GM23338 (cell line): ENCODE data around the gene MOV10. TPM values are rescaled to one million over a fixed set of nuclear protein-coding genes. Genes with fewer than 3 reads are reported as not detected.

Experiments used
- ATAC-seq: fragments of 200-7000 bp; cut with Tn5 transposase; 3 replicates; pipeline ENCODE4 v1.9.1; 2020
- DNase-seq: peaks from one replicate; pipeline ENCODE4 v3.0.0-alpha.2; 2015; ENCODE audit warnings: low spot score
- H2AFZ ChIP-seq: fragments of 200-600 bp; sonication (generic); 2 replicates; pipeline ENCODE4 v1.8.0; 2016; ENCODE audit warnings: antibody characterized with exemption, mild to moderate bottlenecking, moderate library complexity
- H3F3A ChIP-seq: fragments of 200-600 bp; sonication (generic); replicated peaks from 2 replicates; pipeline ENCODE4 v1.8.0; 2017; ENCODE audit warnings: antibody characterized with exemption, mixed run types, low read depth
- H3K27ac ChIP-seq: fragments of 200-600 bp; sonication (generic); 2 replicates; pipeline ENCODE4 v1.6.1; 2016; ENCODE audit warnings: low read depth
- H3K27me3 ChIP-seq: fragments of 200-600 bp; sonication (generic); 2 replicates; pipeline ENCODE4 v1.8.0; 2016; ENCODE audit warnings: mild to moderate bottlenecking, mixed run types, moderate library complexity; ENCODE audit not compliant: insufficient read depth
- H3K36me3 ChIP-seq: fragments of 200-600 bp; sonication (generic); 2 replicates; pipeline ENCODE4 v1.8.0; 2016; ENCODE audit warnings: mild to moderate bottlenecking; ENCODE audit not compliant: insufficient read depth
- H3K4me1 ChIP-seq: fragments of 200-600 bp; sonication (generic); 2 replicates; pipeline ENCODE4 v1.8.0; 2016; ENCODE audit warnings: mild to moderate bottlenecking, moderate library complexity; ENCODE audit not compliant: insufficient read depth
- H3K4me2 ChIP-seq: fragments of 200-600 bp; sonication (generic); 2 replicates; pipeline ENCODE4 v1.7.1; 2017; ENCODE audit warnings: mixed run types
- H3K4me3 ChIP-seq: fragments of 200-600 bp; sonication (generic); 2 replicates; pipeline ENCODE4 v1.6.1; 2016; ENCODE audit warnings: mixed run types
- H3K79me2 ChIP-seq: fragments of 200-600 bp; sonication (generic); replicated peaks from 2 replicates; pipeline ENCODE4 v1.8.0; 2017; ENCODE audit warnings: mild to moderate bottlenecking; ENCODE audit not compliant: insufficient read depth
- H3K9me2 ChIP-seq: fragments of 200-600 bp; sonication (generic); 2 replicates; pipeline ENCODE4 v1.8.0; 2017; ENCODE audit not compliant: insufficient read depth
- H4K20me1 ChIP-seq: fragments of 200-600 bp; sonication (generic); replicated peaks from 2 replicates; pipeline ENCODE4 v1.8.0; 2017; ENCODE audit warnings: mild to moderate bottlenecking; ENCODE audit not compliant: insufficient read depth
- H3K27ac Mint-ChIP-seq: 2 replicates; pipeline ENCODE4 v1.8.0; 2020; ENCODE audit warnings: inconsistent platforms, mild to moderate bottlenecking, moderate library complexity, mixed read lengths
- H3K27me3 Mint-ChIP-seq: 3 replicates; pipeline ENCODE4 v1.8.0; 2022; ENCODE audit warnings: low read depth, mild to moderate bottlenecking, moderate library complexity, mixed read lengths, inconsistent platforms; ENCODE audit not compliant: insufficient read depth, poor library complexity
- H3K36me3 Mint-ChIP-seq: 3 replicates; pipeline ENCODE4 v1.8.0; 2021; ENCODE audit warnings: low read depth, mild to moderate bottlenecking, inconsistent platforms, moderate library complexity, mixed read lengths
- H3K4me1 Mint-ChIP-seq: 3 replicates; pipeline ENCODE4 v1.8.0; 2020; ENCODE audit warnings: mild to moderate bottlenecking, inconsistent platforms, mixed read lengths
- H3K4me3 Mint-ChIP-seq: 3 replicates; pipeline ENCODE4 v1.8.0; 2021; ENCODE audit warnings: moderate library complexity, mild to moderate bottlenecking, inconsistent platforms, mixed read lengths
- H3K9me3 Mint-ChIP-seq: 3 replicates; pipeline ENCODE4 v1.8.0; 2020; ENCODE audit warnings: moderate library complexity, mild to moderate bottlenecking, inconsistent platforms, mixed read lengths
- CREB1 ChIP-seq: fragments of 250-450 bp; sonication (Bioruptor Pico); IDR thresholded peaks from 2 replicates; pipeline ENCODE4 v1.5.0; 2020; ENCODE audit warnings: low read depth, mild to moderate bottlenecking, moderate library complexity
- CTCF ChIP-seq, 2 experiments: fragments of 200-600 bp in 1 of 2; sonication (generic) in 1 of 2; conservative IDR thresholded peaks; 2 replicates each; pipeline versions ENCODE4 v1.5.1 to v1.6.1; 2016 to 2017; ENCODE audit warnings: antibody characterized with exemption in 2 of 2, low read depth in 2 of 2, mild to moderate bottlenecking in 2 of 2, moderate library complexity in 1 of 2
- EZH2 ChIP-seq: fragments of 200-600 bp; sonication (generic); IDR thresholded peaks from one replicate; pipeline ENCODE4 v1.8.0; 2017; ENCODE audit warnings: antibody characterized with exemption, mild to moderate bottlenecking, low read depth; ENCODE audit not compliant: unreplicated experiment
- JUNB ChIP-seq: IDR thresholded peaks from one replicate; pipeline ENCODE4 v1.6.1; 2016; ENCODE audit warnings: antibody characterized with exemption; ENCODE audit not compliant: unreplicated experiment
- NANOG ChIP-seq: IDR thresholded peaks from 2 replicates; pipeline ENCODE4 v1.6.1; 2016; ENCODE audit warnings: antibody characterized with exemption, borderline replicate concordance
- POLR2AphosphoS5 ChIP-seq: IDR thresholded peaks from 2 replicates; pipeline ENCODE4 v1.6.1; 2016; ENCODE audit warnings: antibody characterized with exemption, low read depth
- ZNF114 ChIP-seq: fragments of 250-450 bp; sonication (Bioruptor Pico); IDR thresholded peaks from 2 replicates; pipeline ENCODE4 v1.5.0; 2020; ENCODE audit warnings: mild to moderate bottlenecking, moderate library complexity
- ZNF331 ChIP-seq: fragments of 250-450 bp; sonication (Bioruptor Pico); IDR thresholded peaks from 2 replicates; pipeline ENCODE4 v1.5.0; 2020; ENCODE audit warnings: low read depth, mild to moderate bottlenecking, moderate library complexity
- ZNF462 ChIP-seq: fragments of 250-450 bp; sonication (Bioruptor Pico); IDR thresholded peaks from 2 replicates; pipeline ENCODE4 v1.5.0; 2020; ENCODE audit warnings: mild to moderate bottlenecking, moderate library complexity
- polyA plus RNA-seq: library from polyadenylated mRNA; unstranded; fragments of >200 nt; fragmentation: Nextera tagmentation; extraction: Ambion mirVana; gene quantifications from 2 replicates; pipeline ENCODE4 v1.2.1, GENCODE V29; 2016
- total RNA-seq: library from RNA; depleted of rRNA; stranded (reverse); fragments of >200 nt; shearing (Covaris generic); gene quantifications from 2 replicates; pipeline ENCODE4 v1.2.3, GENCODE V29; 2014
- TF ChIP-seq, protein P1 (sequence below): IDR thresholded peaks from 2 replicates; pipeline ENCODE4 v1.6.1; 2016; ENCODE audit warnings: antibody characterized with exemption

The MOV10 gene
- total and polyA plus RNA-seq, 2 experiments from 2014 or later: 53.6 to 77.6 TPM

DNA sequence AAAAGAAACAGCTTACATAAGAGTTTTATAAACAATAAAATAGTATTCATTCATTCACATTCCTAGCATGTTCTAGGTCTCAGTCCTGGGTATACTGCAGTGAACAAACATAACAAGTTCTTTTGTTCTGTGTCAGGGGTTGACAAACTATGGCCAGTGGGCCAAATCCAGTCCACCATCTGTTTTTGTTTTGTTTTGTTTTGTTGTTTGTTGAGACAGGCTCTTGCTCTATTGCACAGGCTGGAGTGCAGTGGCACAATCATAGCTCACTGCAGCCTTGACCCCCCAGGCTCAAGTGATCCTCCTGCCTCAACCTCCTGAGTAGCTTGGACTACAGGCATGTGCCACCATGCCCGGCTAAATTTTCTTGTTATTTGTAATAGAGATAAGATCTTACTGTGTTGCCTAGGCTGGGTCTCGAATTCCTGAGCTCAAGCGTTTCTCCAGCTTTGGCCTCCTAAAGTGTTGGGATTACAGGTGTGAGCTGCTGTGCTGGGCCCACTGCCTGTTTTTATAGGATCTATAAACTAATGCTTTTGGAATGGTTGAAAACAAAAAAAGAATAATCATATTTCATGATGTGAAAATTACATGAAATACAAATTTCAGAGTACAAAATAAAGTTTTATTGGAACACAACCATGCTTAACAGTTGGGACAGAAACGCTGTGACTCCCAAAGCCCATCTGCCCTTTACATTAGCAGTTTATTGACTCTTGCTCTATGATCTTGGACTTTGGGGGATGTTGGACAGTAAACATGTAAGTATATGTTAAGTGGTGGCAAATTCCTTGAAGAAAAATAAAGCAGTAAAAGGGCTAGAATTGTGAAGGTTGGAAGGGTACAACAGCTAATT lies 37.0 kb upstream of the MOV10 start (continued):
- TF ChIP-seq ZNF462 (CRISPR knock-in tag) (no peak), JUNB (no peak), EZH2 (no peak), CTCF (conservative IDR thresholded peaks at IDR 0.05; ENCODE audit: low read depth in 2 of 2) (no peak), POLR2AphosphoS5 (no peak)

DNA sequence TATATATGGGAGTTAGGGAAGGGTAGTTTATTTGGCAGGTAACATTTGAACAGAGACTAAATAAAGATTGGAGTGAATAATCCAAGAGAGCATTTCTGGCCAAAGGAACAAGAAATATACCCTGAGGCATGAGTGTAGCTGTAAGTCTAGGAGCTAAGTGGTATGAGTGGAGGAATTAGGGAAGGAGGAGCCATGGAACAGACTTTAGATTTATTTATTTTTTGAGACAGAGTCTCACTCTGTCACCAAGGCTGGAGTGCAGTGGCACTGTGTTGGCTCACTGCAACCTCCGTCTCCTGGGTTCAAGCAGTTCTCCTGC lies 36.4 kb upstream of the MOV10 start:
- peak overlapping the region; percentile 27; the same call in 1 of the 2 replicates for H3K27ac ChIP-seq
- H3K4me1 Mint-ChIP-seq: no peaks in the 10 kb centered on the region; the same call in 2 of the 3 replicates
- TF ChIP-seq ZNF114 (CRISPR knock-in tag): no peak
- TF ChIP-seq CREB1 (CRISPR knock-in tag): no peak
- TF ChIP-seq EZH2: no peak
- no peak for TF ChIP-seq JUNB
- no peak for TF ChIP-seq ZNF331
- no peak for TF ChIP-seq NANOG
- TF ChIP-seq CTCF (conservative IDR thresholded peaks at IDR 0.05; ENCODE audit: low read depth in 2 of 2): no peak
- TF ChIP-seq, protein P1, sequence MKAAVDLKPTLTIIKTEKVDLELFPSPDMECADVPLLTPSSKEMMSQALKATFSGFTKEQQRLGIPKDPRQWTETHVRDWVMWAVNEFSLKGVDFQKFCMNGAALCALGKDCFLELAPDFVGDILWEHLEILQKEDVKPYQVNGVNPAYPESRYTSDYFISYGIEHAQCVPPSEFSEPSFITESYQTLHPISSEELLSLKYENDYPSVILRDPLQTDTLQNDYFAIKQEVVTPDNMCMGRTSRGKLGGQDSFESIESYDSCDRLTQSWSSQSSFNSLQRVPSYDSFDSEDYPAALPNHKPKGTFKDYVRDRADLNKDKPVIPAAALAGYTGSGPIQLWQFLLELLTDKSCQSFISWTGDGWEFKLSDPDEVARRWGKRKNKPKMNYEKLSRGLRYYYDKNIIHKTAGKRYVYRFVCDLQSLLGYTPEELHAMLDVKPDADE: no peak

More for the DNA sequence above, 36.4 kb upstream of the MOV10 start:
- Mint-ChIP-seq H3K27me3 (peaks cover 2% of the 10 kb centered on the region), H3K27ac (no peak overlapping the region), H3K9me3 (peaks cover 6% of the 10 kb centered on the region; the same call in 2 of the 3 replicates), H3K36me3 (peaks cover 11% of the 10 kb centered on the region), H3K4me3 (no peak overlapping the region)
- Histone ChIP-seq H3K4me2 (no peak overlapping the region), H3F3A (0 out of 2 replicates have a peak, but pooled peaks cover 5% of the 10 kb centered on the region), H3K4me3 (no peak overlapping the region), H3K4me1 (peaks cover 4% of the 10 kb centered on the region; the same call in 1 of the 2 replicates), H3K36me3 (peaks cover 5% of the 10 kb centered on the region), H3K27me3 (no peaks in the 10 kb centered on the region), H4K20me1 (peaks cover 40% of the 10 kb centered on the region), H3K9me2 (no peaks in the 10 kb centered on the region), H2AFZ (no peak overlapping the region), H3K79me2 (peaks cover 91% of the 10 kb centered on the region)
- DNase-seq (no peak), ATAC-seq (no peak)
